Measurements from ENCODE around the gene SCUBE1. TPM values are rescaled to one million over a fixed set of nuclear protein-coding genes. Genes with fewer than 3 reads are reported as not detected.

SCUBE1 gene
- total RNA-seq, 1 experiment from 2014 or later: 3.9 TPM

- TF ChIP-seq EZH2phosphoT487 (IDR thresholded peaks at IDR 0.05; ENCODE audit: borderline replicate concordance) (no peak), CEBPB (IDR thresholded peaks at IDR 0.05; ENCODE audit: low read depth) (no peak), ATF3 (IDR thresholded peaks at IDR 0.05) (no peak)
Measured at GRCh38 chr22:43257549-43257948, 85.6 kb downstream of the SCUBE1 start (continued).

GRCh38 chr22:43256976-43257545 is 86.1 kb downstream of the SCUBE1 start:
- ATAC-seq: no peak
- H3K9me2 ChIP-seq (ENCODE audit: insufficient read depth): no peaks in the 10 kb centered on the region
- H3K4me1 ChIP-seq (ENCODE audit: control insufficient read depth in 1 of 2, insufficient read depth in 2 of 2, low read length in 2 of 2): peaks cover 0 to 19% of the 10 kb centered on the region in 2 experiments; a peak in 2 of 4 replicates
- POLR2A ChIA-PET: no interaction called here
- no peaks in the 10 kb centered on the region for H3K36me3 ChIP-seq (ENCODE audit: control insufficient read depth in 1 of 2, insufficient read depth in 2 of 2, low read length in 2 of 2)
- TF ChIP-seq MAX (IDR thresholded peaks at IDR 0.05) (no peak), ZFX (IDR thresholded peaks at IDR 0.05) (no peak), SP1 (IDR thresholded peaks at IDR 0.05; ENCODE audit: low read depth) (no peak), POLR2A (IDR thresholded peaks at IDR 0.05; ENCODE audit: borderline replicate concordance, extremely low read depth, insufficient read depth, insufficient read length) (no peak), ELF1 (IDR thresholded peaks at IDR 0.05; ENCODE audit: borderline replicate concordance, low read depth) (no peak), CTCF (IDR thresholded peaks at IDR 0.05 in 2 of 3, conservative IDR thresholded peaks at IDR 0.05 in 1 of 3; ENCODE audit: borderline replicate concordance in 1 of 3, insufficient read depth in 1 of 3, low read depth in 2 of 3, low read length in 2 of 3) (no peak), RAD21 (IDR thresholded peaks at IDR 0.05; ENCODE audit: low read depth) (no peak), POLR2AphosphoS5 (IDR thresholded peaks at IDR 0.05; ENCODE audit: low read depth, low read length) (no peak), FOSL1 (IDR thresholded peaks at IDR 0.05; ENCODE audit: low read depth) (no peak), SIN3A (IDR thresholded peaks at IDR 0.05; ENCODE audit: low read depth) (no peak)
- no peak for DNase-seq (ENCODE audit: low read depth, low spot score)
- no TSS peak for BruUV-seq (replicated peaks)
- CTCF ChIA-PET: no interaction called here
- intact Hi-C loops (cut with micrococcal nuclease): no loop called here
- no peaks in the 10 kb centered on the region for H4K20me1 ChIP-seq (ENCODE audit: insufficient read depth)
- H3K27me3 ChIP-seq (ENCODE audit: insufficient read depth, low read length): 0 out of 2 replicates have a peak, but pooled peaks cover 6% of the 10 kb centered on the region
- RAD21 ChIA-PET (ENCODE audit: low non-redundant PET in 1 of 2, low total read pairs in 2 of 2, uncharacterized antibody in 2 of 2, unreplicated experiment in 2 of 2): no interaction called here
- no peak overlapping the region for H2AFZ ChIP-seq (ENCODE audit: low read depth, low read length, poor library complexity, severe bottlenecking)
- H3K27ac ChIP-seq (ENCODE audit: low read depth, low read length): no peak overlapping the region
- no peak overlapping the region for H3K9ac ChIP-seq (ENCODE audit: low read length)
- no peaks in the 10 kb centered on the region for H3K9me3 ChIP-seq (ENCODE audit: control insufficient read depth in 1 of 2, insufficient read depth in 1 of 2, low read depth in 1 of 2, low read length in 2 of 2)
- no peak overlapping the region for H3K4me3 ChIP-seq (replicated peaks in 1 of 2; ENCODE audit: low read depth in 1 of 2, low read length in 2 of 2)
- H3K4me2 ChIP-seq (ENCODE audit: low read length): no peak overlapping the region
- no peaks in the 10 kb centered on the region for H3K79me2 ChIP-seq (ENCODE audit: insufficient read depth, low read length)

All from HCT116 (cell line).